Activated naive CD4-positive, alpha-beta T cell treated with anti-CD3 and anti-CD28 coated beads, Interleukin-2, amount 10 ng/mL, durations not matched to agents 7 days and 5 days (primary cell): ENCODE measurements around the gene HOXD11.

ENCODE experiments used
- CTCF ChIA-PET: fragments of 350-600 bp; sonication (Branson Sonifier 250); formaldehyde crosslinking; loops from one replicate; lab custom pipeline; 2021; ENCODE audit warnings: antibody characterized with exemption; lab: Charles Lee
- DNase-seq: peaks from one replicate; pipeline ENCODE4 v3.0.0-alpha.2; 2020
- H3K27ac Mint-ChIP-seq: one replicate; pipeline ENCODE4 v1.8.0; 2021; ENCODE audit warnings: mild to moderate bottlenecking, moderate library complexity, mixed read lengths
- H3K27me3 Mint-ChIP-seq: one replicate; pipeline ENCODE4 v1.8.0; 2021; ENCODE audit warnings: mild to moderate bottlenecking, mixed read lengths
- H3K36me3 Mint-ChIP-seq: one replicate; pipeline ENCODE4 v1.8.0; 2021; ENCODE audit warnings: mixed read lengths
- H3K4me1 Mint-ChIP-seq: one replicate; pipeline ENCODE4 v1.8.0; 2021; ENCODE audit warnings: mixed read lengths
- H3K4me3 Mint-ChIP-seq: one replicate; pipeline ENCODE4 v1.8.0; 2021; ENCODE audit warnings: mild to moderate bottlenecking, moderate library complexity, mixed read lengths
- H3K9me3 Mint-ChIP-seq: one replicate; pipeline ENCODE4 v1.8.0; 2021; ENCODE audit warnings: mixed read lengths

Gene HOXD11

GRCh38 chr2:176138923-176139660 is 32.0 kb downstream of the HOXD11 start:
- Mint-ChIP-seq H3K27ac (peak overlapping the region; percentile 19), H3K27me3 (peaks cover 99% of the 10 kb centered on the region), H3K9me3 (no peaks in the 10 kb centered on the region), H3K36me3 (peaks cover 1% of the 10 kb centered on the region), H3K4me3 (no peak overlapping the region), H3K4me1 (peaks cover 20% of the 10 kb centered on the region)
- no peak for DNase-seq
- CTCF ChIA-PET = interaction anchor here (0.8 to 8.8 kb wide), 19 partner anchors 11 to 1009 kb away, joined by 3 to 140 read pairs (median 7); partner anchors contain the start of gene HOXD1

DNA sequence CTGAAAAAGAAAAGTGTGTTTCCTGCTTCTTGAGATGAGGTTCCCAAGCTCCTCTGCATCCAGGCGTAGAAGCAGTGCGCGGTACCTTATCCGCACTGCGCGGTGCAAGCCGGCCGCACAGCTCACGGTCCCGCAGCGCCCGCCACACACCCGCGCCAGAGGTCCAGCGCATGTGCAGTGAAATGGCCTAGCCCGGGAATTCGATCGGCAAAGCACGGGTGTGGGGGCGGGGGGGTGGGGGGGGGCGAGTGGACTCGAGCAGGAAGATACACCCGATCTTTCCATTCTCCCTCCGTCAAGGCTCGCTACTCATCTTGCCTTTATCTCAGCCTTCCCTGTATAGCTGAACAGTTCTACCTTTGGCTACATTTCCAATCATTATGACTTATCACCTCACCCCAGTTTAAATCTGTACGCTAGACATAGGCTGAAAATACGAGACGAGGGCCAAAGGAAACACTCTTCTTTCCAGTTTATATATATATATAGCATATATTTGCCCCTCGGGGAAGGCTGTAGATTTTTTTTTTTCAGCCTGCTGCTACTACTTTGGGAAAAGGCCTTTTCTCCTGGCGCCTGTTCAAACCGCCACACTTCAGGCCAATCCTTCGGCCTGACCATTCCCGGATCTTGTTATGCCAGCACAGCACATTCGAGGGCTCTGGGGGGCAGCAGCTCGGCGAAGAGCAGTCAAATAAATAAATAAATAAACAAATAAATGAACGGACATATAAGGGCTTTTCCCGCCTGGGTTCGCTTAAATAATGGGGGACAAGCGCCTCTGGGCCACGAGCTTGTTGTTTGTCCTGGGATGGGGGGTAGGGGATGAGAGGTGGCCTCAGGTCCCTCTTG is 32.8 kb downstream of the HOXD11 start:
- Mint-ChIP-seq H3K27me3 (peaks cover 99% of the 10 kb centered on the region), H3K4me3 (no peak overlapping the region)
- DNase-seq = no peak

DNA sequence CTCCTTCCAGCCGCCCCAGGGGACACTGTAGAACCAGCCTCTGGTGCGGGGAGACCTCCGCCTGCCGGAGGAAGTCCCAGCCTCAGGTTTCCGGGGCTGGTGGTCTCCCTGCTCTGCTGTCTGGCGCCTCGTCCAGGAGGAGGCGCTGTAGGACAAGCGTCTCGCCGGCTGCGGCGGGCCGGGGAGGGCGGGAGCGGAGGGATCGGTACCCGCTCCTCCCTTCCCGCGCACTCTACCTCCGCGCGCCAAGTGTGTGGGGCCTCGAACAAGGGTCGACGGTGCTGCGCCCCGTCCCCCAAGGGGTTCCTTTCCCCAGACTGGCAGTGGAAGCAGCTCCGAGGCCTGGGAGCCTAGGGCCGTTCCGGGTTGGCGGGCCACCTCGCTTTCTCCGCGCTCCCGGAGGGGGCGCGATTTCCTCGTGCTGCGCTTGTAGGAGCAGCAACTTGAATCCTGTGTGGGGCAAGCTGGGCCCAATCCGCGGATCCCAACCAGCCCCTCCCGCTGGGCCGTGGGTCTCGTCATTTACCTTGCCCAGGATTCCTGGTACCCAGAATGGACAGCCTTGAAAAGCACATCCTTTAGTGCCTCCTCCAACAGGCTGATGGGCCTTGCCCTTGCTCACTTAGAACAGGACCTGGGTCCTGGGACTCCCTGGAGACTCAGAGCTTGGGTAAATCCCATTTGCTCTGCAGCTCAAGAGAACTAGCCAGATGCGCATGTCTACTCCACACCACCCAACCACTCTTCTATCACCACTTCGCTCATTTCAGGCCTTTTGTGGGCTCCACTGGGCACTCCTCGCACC is 33.6 kb downstream of the HOXD11 start:
- no peak overlapping the region for H3K27ac Mint-ChIP-seq
- H3K4me3 Mint-ChIP-seq = peak overlapping the region; percentile 14
- H3K9me3 Mint-ChIP-seq = no peaks in the 10 kb centered on the region
- H3K36me3 Mint-ChIP-seq = peaks cover 1% of the 10 kb centered on the region
- CTCF ChIA-PET = interaction anchor here (0.6 to 8.8 kb wide), 37 partner anchors 10 to 1023 kb away, joined by 3 to 140 read pairs (median 4); partner anchors contain the start of genes HOXD1 and HOXD9
- peaks cover 16% of the 10 kb centered on the region for H3K4me1 Mint-ChIP-seq
- peaks cover 99% of the 10 kb centered on the region for H3K27me3 Mint-ChIP-seq
- DNase-seq = peak; percentile 78

More for the DNA sequence above, 32.8 kb downstream of the HOXD11 start:
- no peak overlapping the region for H3K27ac Mint-ChIP-seq
- peaks cover 20% of the 10 kb centered on the region for H3K4me1 Mint-ChIP-seq
- CTCF ChIA-PET = interaction anchor here (0.6 to 8.8 kb wide), 32 partner anchors 9 to 1011 kb away, joined by 3 to 140 read pairs (median 4); partner anchors contain the start of gene HOXD1
- H3K9me3 Mint-ChIP-seq = no peaks in the 10 kb centered on the region
- H3K36me3 Mint-ChIP-seq = peaks cover 1% of the 10 kb centered on the region

- CTCF ChIA-PET = interaction anchor here (0.8 to 8.8 kb wide), 4 partner anchors 34 to 510 kb away, joined by 3 to 140 read pairs (median 20); no protein-coding TSS in a partner anchor
- no peak overlapping the region for H3K4me3 Mint-ChIP-seq
- no peak for DNase-seq
- H3K27me3 Mint-ChIP-seq = peaks cover 99% of the 10 kb centered on the region
- H3K4me1 Mint-ChIP-seq = peaks cover 12% of the 10 kb centered on the region
- H3K27ac Mint-ChIP-seq = no peak overlapping the region
- H3K36me3 Mint-ChIP-seq = peaks cover 1% of the 10 kb centered on the region
- H3K9me3 Mint-ChIP-seq = no peaks in the 10 kb centered on the region
These were observed 35.2 kb downstream of the HOXD11 start for GRCh38 chr2:176142281-176142680.

DNA sequence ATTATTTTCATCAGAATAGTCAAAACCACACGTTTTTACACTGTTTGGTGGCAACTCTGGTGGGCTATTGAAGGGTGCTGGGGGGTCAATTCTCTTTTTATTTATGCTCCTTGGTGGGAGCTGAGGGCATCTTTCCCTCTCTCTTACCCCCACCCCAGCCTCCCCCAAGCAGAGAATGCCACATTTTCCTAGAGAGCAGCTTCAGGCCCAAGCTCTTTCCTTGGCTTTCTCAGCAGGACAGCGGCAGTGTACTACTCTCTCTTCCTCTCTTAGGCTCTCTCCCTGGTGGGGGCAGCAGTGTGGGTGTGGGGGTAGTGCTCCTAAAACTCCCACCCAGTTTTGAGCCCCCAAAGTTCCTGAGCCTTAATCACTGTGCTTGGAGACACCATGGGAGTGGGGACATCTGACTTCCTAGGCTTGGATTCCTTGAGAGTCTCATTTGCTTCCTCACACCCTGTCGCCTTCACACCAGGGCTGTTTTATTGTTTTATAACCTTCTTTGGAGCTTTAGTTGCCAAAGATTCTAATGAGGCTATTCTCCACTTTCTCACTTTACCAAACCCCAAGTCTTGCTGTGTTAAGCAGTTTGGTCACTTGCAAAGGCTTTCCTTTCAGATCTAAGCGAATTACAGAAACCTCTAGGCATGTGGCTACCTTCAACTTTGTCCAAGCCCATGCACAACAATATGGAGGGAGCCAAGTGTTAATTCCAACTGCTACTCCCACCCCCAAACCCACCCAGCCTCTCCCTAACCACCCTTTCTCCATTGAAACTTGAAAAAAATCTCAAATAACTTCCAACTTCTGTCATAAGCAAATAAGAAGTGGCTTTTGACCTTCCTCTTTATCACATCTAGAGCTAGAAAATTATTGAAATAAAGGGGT is 38.2 kb downstream of the HOXD11 start:
- Mint-ChIP-seq H3K27ac (no peak overlapping the region), H3K9me3 (no peaks in the 10 kb centered on the region), H3K27me3 (peaks cover 99% of the 10 kb centered on the region), H3K36me3 (no peaks in the 10 kb centered on the region), H3K4me3 (no peak overlapping the region), H3K4me1 (no peaks in the 10 kb centered on the region)
- DNase-seq = no peak
- CTCF ChIA-PET = interaction anchor here (1.9 to 8.8 kb wide), 2 partner anchors 18 to 308 kb away, joined by 6 to 140 read pairs; no protein-coding TSS in a partner anchor

DNA sequence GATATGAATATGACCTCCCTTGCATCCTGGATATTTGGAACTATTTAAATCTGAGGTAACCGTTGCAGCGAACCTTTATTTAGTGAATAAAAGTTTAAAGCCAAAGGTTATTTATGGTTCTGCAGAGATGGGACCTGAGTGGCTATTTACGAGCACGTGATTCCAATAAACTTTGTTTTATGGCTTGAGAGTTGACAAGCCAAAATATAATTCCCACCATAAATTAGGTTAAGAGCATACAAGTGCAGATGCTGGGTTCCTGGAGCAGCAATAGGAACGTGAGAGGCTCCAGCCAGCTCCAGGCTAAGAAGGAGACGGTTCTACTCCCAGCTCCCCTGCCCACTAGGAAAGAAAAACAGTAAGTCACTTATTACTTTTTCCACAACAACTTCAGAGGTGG is 39.0 kb downstream of the HOXD11 start:
- Mint-ChIP-seq H3K4me1 (no peaks in the 10 kb centered on the region), H3K27ac (no peak overlapping the region), H3K36me3 (no peaks in the 10 kb centered on the region), H3K4me3 (no peak overlapping the region), H3K9me3 (no peaks in the 10 kb centered on the region), H3K27me3 (peaks cover 99% of the 10 kb centered on the region)
- DNase-seq = no peak
- CTCF ChIA-PET = interaction anchor here (8.8 kb wide), 1 partner anchor 307 kb away, joined by 140 read pairs; no protein-coding TSS in a partner anchor

- no peak overlapping the region for H3K27ac Mint-ChIP-seq
- no peaks in the 10 kb centered on the region for H3K9me3 Mint-ChIP-seq
- no peak for DNase-seq
- H3K36me3 Mint-ChIP-seq = no peaks in the 10 kb centered on the region
- H3K27me3 Mint-ChIP-seq = peaks cover 99% of the 10 kb centered on the region
- no peak overlapping the region for H3K4me3 Mint-ChIP-seq
- CTCF ChIA-PET = interaction anchor here (8.8 kb wide), 1 partner anchor 307 kb away, joined by 140 read pairs; no protein-coding TSS in a partner anchor
- H3K4me1 Mint-ChIP-seq = no peaks in the 10 kb centered on the region
These were observed 39.6 kb downstream of the HOXD11 start for GRCh38 chr2:176146645-176147044.

DNA sequence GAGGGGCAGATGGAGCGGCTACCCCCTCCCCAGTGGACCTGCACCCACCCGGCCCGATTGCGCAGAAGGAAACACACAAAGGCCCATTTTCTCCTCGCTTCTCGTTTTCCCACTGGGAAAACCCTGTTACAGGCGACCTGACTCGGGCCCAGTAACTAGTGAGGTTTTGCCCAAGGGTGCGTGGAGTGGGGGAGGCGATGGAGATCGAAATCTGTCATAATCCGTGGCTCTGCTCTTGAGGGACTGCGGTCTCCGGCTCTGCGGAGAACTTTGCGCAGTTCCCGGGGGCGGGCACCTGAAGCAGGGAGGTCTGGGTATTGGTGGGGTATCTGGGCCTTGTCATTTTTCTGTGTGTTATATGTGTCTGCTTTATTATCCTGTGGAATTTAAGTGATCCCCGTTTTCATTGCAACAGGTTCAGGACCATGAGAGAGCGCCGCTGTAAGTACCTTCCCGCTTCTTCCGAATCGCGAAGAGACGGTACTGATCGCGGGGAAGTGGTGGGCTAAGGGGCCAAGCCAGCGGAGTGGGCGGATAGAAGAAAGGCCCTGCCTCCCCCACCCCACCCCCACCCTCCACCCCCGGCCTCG is 40.2 kb downstream of the HOXD11 start:
- Mint-ChIP-seq H3K27ac (no peak overlapping the region), H3K4me1 (no peaks in the 10 kb centered on the region), H3K9me3 (no peaks in the 10 kb centered on the region), H3K4me3 (no peak overlapping the region), H3K27me3 (peaks cover 100% of the 10 kb centered on the region), H3K36me3 (no peaks in the 10 kb centered on the region)
- CTCF ChIA-PET = no interaction called here
- DNase-seq = no peak

DNA sequence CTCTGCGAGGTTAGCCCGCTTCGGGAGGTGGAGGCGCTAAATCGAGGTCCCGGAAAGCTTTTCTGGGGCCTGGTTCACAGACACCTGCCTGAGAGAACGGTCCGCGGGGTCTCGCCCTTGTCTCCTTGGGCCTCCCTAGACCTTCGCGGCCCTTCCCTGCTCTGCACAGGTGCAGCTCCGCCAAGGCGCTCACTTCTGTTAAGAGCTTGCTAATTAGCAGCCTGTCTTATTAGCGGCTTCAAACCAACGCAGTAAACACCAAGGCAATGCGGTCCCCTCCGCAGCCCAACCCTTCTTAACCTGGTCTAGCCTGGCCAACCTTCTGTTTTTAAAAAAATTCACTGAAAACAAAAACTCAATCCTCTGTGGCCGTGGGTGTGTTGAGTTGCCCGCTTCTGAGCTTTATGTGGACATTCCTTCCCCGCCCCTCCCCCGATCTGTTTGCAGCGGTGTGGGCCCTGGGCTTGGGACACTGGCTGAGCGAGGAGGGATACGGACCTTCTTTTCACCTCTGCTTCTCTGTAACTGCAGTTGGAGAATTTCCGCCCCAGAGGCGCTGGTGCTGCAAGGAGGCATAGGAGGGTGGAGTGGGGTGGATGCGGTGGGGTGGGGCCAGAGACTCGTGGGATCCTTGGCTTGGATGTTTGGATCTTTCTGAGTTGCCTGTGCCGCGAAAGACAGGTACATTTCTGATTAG is 40.9 kb downstream of the HOXD11 start:
- no peak overlapping the region for H3K4me3 Mint-ChIP-seq
- DNase-seq = no peak
- CTCF ChIA-PET = no interaction called here
- H3K36me3 Mint-ChIP-seq = no peaks in the 10 kb centered on the region
- H3K9me3 Mint-ChIP-seq = no peaks in the 10 kb centered on the region
- H3K27ac Mint-ChIP-seq = no peak overlapping the region
- no peaks in the 10 kb centered on the region for H3K4me1 Mint-ChIP-seq
- peaks cover 100% of the 10 kb centered on the region for H3K27me3 Mint-ChIP-seq

DNA sequence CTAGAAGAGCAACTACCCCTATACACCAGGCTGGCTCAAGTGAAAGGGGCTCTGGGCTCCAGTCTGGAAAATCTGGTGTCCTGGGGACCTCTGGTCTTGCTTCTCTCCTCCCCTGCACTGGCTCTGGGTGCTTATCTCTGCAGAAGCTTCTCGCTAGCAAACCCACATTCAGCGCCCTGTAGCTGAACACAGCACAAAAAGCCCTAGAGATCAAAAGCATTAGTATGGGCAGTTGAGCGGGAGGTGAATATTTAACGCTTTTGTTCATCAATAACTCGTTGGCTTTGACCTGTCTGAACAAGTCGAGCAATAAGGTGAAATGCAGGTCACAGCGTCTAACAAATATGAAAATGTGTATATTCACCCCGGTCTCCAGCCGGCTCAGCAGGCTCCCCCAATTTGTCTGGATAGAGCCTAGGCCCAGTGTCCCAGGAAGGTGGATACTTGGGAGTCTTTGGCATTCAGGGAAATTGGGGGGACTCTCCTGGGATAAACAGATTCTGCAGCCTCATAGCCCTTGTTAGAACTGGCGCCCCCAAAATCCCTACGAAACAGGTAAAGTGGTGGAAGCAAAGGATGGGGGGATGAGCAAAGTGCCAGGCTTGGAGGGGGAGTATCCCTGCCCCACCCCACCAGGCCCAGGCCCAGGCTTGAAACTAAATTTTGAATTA is 41.8 kb downstream of the HOXD11 start:
- no peaks in the 10 kb centered on the region for H3K9me3 Mint-ChIP-seq
- no peaks in the 10 kb centered on the region for H3K4me1 Mint-ChIP-seq
- CTCF ChIA-PET = no interaction called here
- peaks cover 100% of the 10 kb centered on the region for H3K27me3 Mint-ChIP-seq
- no peak overlapping the region for H3K4me3 Mint-ChIP-seq
- no peaks in the 10 kb centered on the region for H3K36me3 Mint-ChIP-seq
- no peak overlapping the region for H3K27ac Mint-ChIP-seq
- no peak for DNase-seq

DNA sequence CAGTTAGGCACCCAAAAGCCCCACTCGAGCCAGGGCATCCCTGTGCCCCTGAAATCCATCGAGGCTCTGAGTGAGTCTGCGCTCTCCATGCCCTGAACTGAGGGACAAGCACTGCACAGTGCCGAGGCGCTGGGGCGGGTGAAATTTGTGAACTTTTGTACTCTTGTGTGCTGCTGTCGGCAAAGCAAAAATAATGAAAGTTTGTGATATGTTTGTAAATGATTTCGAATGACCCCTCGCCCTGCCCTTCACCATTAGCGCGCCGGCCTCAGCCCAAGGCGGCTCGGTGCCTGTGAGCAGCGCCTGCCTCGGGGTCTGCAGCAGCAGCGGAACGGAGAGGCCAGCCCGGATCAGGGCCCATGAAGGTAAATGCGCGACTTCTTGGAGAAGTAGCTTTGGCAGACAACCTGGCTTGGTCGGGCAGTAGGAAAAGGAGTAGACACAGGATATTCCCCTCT is 42.4 kb downstream of the HOXD11 start:
- no peak overlapping the region for H3K4me3 Mint-ChIP-seq
- no peaks in the 10 kb centered on the region for H3K9me3 Mint-ChIP-seq
- H3K4me1 Mint-ChIP-seq = no peaks in the 10 kb centered on the region
- H3K27ac Mint-ChIP-seq = no peak overlapping the region
- no peaks in the 10 kb centered on the region for H3K36me3 Mint-ChIP-seq
- DNase-seq = no peak
- CTCF ChIA-PET = no interaction called here
- H3K27me3 Mint-ChIP-seq = peaks cover 100% of the 10 kb centered on the region
